Fibroblast of skin of abdomen (primary cell): ENCODE measurements around the gene GALNT7. TPM values are rescaled to one million over a fixed set of nuclear protein-coding genes. Genes with fewer than 3 reads are reported as not detected.
"Not testable (repeated sequence)": the region's sequence is repeated elsewhere in the genome, so short reads cannot be mapped to it uniquely, and the experiment has no call there.

Experiments used
- DNase-seq: peaks from one replicate; pipeline ENCODE4 v3.0.0-alpha.2; 2013
- polyA plus RNA-seq, 2 experiments: library from polyadenylated mRNA; unstranded; fragments of 120-200 nt; gene quantifications; one replicate each; pipeline ENCODE4 v1.2.1, GENCODE V29; 2013; ENCODE audit not compliant: insufficient read length in 2 of 2

The GALNT7 gene, protein sequence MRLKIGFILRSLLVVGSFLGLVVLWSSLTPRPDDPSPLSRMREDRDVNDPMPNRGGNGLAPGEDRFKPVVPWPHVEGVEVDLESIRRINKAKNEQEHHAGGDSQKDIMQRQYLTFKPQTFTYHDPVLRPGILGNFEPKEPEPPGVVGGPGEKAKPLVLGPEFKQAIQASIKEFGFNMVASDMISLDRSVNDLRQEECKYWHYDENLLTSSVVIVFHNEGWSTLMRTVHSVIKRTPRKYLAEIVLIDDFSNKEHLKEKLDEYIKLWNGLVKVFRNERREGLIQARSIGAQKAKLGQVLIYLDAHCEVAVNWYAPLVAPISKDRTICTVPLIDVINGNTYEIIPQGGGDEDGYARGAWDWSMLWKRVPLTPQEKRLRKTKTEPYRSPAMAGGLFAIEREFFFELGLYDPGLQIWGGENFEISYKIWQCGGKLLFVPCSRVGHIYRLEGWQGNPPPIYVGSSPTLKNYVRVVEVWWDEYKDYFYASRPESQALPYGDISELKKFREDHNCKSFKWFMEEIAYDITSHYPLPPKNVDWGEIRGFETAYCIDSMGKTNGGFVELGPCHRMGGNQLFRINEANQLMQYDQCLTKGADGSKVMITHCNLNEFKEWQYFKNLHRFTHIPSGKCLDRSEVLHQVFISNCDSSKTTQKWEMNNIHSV
- 12.2 TPM for polyA plus RNA-seq (2013, experiment 1 of 2; ENCODE audit: insufficient read length)
- 11.8 TPM for polyA plus RNA-seq (2013, experiment 2 of 2; ENCODE audit: insufficient read length)

GRCh38 chr4:173168396-173169177, at the start of gene GALNT7:
Gene GALNT7 (plus strand): TSS chr4:173168811. CDS start chr4:173168836, 25 bp downstream.
- DNase-seq, result peak; percentile 49

GRCh38 chr4:173118819-173119218, 49.8 kb upstream of the GALNT7 start:
- not testable (repeated sequence) for DNase-seq

DNA sequence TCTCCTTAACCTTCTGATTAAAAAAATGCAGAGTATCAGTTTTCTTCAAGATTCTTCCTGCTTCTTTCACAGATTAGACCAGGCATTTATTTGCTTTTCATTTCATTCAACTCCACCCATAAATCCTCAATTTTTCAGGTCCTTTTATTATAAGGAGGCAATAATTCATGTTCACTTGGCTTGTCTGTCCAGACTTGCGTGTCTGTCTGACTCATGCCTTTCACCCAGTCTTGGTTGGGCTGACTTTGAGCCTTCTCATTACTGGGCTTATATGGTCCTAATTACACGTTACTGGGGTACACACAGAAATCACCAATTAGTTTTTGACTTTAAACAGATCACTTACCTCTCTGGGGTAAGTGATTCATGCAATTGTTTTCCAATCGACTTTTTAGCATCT, 48.8 kb upstream of the GALNT7 start:
- DNase-seq, result peak; percentile 46

- DNase-seq, result peak; percentile 45
Observed at GRCh38 chr4:173121076-173121561, 47.5 kb upstream of the GALNT7 start.

GRCh38 chr4:173124209-173124865, 44.3 kb upstream of the GALNT7 start:
- no peak for DNase-seq

DNA sequence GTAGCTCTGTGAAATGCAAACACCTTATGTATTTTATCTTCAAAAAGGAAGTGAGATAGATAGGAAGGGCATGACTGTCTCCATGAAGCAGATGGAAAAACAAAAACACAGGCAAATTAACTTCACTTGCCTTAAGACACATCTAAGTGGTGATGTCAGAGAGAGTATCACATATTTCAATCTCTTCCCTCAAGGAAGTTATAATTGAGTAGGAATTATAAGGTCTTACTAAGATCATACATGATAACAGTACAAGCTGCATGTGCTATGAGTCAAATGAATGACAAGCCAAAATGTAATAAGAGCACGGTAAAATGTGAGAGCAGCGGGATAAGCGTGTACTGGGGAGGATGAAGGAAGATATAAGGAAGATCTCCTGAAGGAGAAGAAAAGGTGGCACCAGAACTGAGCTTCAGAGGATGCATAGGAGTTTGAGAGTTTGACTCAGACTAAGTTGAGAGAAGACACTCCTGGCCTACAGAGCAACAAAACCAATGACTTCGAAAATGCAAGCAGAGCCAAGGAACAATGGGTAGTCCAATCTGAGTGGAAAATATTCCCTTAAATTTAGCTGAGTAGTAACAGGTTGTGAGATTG, 43.3 kb upstream of the GALNT7 start:
- DNase-seq, result no peak

DNA sequence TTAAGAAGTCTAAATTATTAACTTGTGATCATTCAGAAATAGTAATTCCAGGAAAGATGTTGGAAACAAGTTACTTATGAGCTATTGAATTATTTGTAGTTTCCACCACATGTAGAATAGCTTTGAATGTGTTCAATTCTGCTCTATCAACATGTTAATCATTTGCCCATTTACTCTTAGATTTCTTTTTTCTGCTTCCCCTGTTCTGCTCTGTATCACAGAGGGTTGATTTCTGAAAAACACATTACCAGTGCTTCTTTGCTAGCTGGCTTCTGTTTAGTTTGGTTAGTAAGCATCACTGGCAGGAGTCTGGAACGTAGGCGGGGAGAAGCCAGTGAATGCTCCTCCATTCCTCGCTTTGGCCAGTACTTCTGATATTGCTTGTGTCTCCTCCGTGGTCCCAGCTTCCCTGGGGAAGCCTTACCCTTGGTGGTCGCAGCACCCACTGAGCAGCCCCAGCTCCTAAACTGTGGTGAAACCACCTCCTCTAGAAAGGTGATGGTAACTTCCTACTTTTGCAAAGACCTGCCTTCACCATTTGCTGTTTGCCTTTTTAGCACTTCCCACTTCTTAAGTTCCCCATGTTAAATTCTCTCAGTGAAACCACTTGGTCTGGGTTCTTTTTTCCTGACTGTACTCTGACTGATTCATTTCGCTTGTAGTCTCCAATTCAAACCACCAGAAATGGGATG, 40.3 kb upstream of the GALNT7 start:
- no peak for DNase-seq

DNA sequence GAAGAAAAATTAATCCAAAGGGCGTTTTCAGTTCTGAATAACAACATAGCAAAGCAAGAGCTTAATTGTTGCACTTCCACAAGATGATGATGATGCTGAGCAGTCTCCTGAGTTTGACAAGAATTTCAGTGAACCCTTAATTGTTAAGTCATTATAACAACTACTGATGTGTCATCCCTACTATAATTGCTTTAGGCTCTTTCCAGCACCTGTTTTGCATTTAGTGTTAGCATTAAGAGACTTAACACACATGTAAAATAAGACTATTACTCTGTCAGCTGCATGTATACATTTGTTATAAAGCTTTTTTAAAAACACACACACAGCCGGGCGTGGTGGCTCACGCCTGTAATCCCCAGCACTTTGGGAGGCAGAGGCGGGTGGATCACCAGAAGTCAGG, 37.9 kb upstream of the GALNT7 start:
- DNase-seq, result peak; percentile 11

DNA sequence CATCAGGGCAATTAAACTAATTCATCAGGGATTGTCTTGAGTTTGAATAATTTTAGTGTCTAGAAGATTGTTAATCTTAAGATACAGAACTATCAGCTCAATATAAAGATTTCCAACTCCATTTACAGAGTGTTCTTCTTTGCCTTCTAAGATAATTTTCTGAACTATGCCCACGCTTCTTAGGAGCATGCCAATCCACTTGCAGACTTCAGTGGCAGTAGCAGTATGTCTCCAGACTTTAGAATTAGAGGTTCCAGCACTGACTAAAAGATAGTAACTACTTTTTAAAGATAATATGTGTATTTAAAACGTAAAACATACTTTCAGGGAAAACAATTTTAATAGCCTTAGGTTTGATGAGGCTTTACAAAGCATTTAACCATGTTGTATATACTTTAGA, 34.2 kb upstream of the GALNT7 start:
- DNase-seq, result no peak

- peak; percentile 7 for DNase-seq
Observed at GRCh38 chr4:173135241-173135847, 33.3 kb upstream of the GALNT7 start.

- no peak for DNase-seq
Observed at GRCh38 chr4:173138624-173139023, 30.0 kb upstream of the GALNT7 start.

DNA sequence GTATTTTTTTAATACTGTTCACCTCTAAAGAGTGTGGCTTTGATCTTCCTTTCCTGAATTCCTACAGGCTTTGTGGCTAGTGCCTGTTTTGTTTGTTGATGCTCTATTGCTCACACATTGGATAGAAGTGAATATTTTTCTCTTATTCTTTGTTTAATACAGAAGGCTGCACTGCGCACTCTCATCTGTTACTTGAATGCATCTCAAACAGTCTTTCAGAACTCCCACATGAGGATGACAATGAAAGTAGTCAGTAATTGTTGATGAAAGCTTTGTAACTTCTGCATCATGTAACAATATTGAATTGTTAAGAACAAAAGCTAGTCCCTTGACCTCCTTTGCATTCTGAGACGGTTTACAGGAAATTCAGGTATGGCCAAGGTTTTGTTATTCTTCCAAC, 29.1 kb upstream of the GALNT7 start:
- no peak for DNase-seq

GRCh38 chr4:173145131-173145530, 23.5 kb upstream of the GALNT7 start:
- no peak for DNase-seq

DNA sequence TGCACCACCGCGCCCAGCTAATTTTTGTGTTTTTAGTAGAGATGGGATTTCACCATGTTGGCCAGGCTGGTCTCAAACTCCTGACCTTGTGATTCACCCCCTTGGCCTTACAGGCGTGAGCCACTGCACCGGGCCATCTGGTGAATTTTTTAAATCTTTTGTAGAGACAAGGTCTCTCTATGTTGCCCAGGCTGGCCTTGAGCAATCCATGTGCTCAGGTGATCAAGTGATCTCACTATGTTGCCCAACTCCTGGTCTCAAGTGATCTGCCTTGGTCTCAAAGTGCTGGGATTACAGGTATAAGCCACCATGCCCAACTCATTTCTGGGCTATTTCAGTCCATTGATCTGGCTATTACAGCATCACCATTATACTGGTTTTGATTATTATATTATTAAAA, 22.2 kb upstream of the GALNT7 start:
- no peak for DNase-seq

DNA sequence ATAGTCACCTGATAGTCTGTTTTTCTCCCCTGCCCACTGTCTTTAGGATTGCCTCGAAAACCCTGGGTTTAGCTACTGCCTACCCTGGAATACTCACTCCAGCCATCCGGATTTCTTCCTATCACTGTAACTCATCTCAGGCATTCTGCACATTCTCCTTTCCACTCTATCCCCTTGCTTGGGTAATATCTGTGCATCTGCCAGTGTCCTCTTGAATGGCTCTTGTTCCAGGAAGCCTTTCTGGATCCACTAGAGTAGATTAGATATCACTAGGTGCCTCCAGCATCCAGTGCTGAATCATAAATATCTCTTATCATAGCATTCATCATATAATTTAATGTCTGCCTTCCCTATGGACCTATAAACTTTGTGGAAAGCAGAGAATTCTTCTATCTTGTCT, 17.1 kb upstream of the GALNT7 start:
- DNase-seq, result no peak

- DNase-seq, result no peak
Observed at GRCh38 chr4:173152104-173152503, 16.5 kb upstream of the GALNT7 start.

DNA sequence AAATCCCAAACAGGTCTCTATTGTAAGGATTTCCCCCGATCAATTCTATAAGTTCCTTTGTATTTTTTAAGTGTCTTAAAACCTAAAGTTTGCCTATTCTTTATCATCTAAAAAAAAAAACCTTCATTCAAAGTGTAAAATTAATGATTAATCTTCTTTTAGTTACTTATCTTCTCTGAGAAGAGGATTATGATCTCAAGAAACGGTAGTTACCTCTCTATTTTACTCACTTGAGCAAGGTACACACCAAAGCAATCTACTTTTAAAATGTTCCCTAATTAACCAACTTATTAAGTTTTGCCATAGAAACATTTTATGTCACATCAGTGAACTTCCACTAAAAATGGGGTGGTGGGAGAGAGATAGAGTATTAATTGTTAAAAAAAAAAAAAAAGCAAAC, 15.2 kb upstream of the GALNT7 start:
- DNase-seq, result no peak

DNA sequence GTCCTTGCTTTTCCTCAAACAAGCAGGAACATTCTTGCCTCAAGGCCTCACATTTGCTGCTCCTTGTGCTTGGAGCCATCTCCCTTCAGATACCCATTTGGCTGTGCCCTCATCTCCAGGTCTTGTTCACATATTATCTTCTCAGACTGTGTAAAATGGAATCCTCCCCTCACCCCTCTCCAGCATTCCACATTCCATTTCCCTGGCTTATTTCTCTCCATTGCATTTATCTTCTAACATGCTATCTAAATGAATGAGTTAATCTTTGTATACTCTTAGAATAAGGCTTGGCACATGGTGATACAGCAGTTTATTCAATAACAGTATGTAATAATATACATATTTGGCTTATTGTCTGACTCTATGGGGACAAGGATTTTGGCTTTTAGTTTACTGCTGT, 8.8 kb upstream of the GALNT7 start:
- peak; percentile 11 for DNase-seq

DNA sequence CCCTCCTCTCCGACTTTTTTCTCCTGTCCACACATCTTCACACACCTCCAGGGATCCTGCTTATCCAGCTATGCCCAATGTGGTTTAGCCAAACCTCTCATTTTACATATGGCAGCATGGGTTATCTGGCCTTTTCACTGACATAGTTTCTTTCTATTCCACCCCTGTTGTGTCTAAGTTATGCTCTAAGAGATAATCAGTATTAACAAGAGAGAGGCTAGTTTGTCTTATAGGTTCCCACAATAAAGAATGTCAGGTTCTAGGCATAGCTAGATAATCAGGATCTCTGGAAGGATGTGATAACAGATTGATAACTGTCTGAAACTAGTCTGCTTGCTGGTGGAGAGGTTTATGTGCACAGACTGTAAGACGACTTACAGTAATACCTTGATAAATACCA, 7.7 kb upstream of the GALNT7 start:
- no peak for DNase-seq

DNA sequence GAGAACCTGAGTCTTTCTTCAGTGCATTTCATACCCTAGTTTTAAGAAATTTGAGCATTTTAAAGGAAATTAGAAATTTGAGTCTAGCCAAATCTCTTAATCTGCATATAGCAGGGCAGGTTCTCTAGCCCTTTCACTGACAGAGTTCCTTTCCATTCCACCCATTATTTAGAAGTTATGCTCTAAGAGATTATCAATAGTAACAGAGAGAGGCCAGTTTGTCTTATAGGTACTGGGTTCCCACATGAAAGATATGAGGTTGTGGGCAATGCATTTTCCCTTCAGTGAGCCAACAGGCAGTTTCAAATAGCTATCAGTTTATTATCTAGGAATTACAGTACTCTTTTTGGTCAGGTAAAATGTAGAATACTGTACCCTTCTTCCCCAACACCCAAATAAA, 7.3 kb upstream of the GALNT7 start:
- DNase-seq, result no peak

GRCh38 chr4:173165706-173166105, 2.9 kb upstream of the GALNT7 start:
- DNase-seq, result no peak
